DMS 273 (cell line): ENCODE results near the gene DST.

ENCODE experiments used
- DNase-seq: peaks from one replicate; lab custom pipeline; 2025; ENCODE audit not compliant: unreplicated experiment; lab: John Stamatoyannopoulos, UW

DST gene

GRCh38 chr6:56642366-56643261, at the start of gene DST:
TSS of gene DST (minus strand) at chr6:56642889.
- no peak for DNase-seq

DNA sequence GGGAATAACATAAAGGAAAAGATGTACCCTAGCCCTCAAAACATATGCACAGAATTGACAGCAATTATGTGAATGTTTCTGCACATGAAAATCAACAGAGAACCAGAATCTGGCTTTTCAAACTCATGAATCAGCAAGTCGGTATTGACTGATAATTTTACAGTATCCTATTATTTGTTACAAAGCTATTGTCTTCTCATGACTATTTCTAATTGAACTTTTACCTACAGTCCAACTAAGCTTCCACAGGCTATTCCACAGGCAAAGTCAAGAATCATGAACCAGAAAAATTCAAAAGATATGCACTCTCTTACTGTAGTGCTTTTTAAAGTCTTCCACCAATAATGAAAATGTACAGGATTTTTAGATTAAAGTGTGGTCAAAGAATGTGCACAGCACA, 49.1 kb upstream of the DST start:
- DNase-seq: no peak

DNA sequence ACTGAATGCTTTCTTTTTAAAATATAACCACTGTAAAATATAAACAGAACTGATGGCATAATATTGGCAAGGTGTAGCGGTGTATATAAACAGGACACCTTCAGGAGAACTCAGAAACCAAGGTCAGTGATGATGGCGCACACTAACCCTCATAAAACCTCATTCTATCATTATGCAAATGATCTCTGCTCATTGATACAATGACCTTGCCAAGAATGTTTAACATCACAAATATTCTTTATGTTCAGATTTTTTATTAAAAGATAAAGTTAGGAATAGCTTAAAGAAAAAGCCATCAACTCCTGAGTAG, 48.6 kb upstream of the DST start:
- no peak for DNase-seq

GRCh38 chr6:56690519-56691285, 48.0 kb upstream of the DST start:
- no peak for DNase-seq

DNA sequence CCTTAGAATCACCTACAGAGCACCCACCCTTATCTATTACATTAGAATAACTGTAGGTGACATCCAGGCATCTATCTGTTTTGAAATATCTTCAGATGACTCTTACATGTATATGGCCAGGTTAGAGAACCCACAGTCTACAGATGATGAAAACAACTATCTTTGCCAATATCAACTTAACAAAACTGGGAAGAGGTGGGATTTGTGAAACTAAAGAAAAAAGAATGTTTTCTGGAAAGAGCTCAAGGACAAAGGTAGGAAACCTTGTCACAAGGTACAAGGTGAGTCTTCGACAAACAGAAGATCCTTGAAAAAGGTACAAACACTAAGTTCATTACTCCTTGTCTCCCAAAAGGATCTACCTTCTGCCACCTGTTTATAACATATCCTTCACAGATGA, 47.0 kb upstream of the DST start:
- no peak for DNase-seq

DNA sequence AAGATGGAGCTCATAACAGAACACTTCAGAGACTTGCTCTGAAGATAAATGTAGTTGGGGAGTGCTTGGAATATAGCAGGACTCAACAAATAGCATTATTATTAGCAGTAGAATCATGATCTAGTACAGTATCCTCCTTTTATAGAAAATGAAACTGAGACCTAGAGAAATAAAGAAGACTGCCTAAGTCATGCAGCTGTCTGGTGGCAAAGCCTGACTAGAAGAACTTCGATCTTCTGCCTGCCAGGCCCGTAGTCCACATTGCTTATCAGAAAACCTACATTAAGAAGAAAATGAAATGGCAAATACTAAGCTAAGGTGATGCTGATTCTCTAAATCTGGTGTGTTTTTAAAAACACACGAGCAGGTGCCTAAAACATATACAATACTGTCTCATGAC, 46.4 kb upstream of the DST start:
- no peak for DNase-seq

DNA sequence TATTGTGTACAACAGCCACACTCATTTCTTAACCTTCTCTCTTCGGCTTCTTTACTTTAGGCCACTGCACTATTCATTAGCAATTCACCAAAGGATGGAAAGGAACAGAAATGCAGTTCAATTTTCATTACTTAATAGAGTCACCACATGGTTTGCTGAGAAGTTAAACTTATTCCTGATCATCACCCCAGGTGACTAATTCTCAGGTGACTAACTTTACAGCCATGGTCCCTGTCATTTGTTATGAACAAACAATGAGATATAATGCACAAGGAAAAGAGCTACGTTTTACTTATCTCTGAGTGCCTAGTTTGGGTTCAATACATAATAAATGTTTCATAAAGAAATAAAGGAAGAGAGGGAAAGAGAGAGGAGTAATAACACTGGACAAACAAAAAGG, 45.8 kb upstream of the DST start:
- DNase-seq: no peak

DNA sequence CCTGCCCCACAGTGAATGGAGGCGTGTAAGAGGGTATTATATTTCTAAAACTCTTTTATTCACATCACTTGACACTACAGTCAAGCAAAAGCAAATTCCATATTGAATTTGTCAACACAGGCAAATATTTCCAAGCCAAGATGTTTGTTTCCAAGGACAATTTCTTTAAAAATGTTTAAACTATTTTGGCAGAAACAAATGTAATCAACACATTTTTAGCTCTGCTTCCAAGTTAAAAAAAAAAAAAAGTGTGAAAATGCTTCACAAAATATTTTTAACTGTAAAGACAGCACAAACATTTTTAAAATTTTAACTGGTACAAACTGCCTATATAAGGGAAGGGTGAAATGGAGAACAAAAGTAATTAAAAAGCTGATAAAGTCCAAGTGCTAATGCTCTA, 44.9 kb upstream of the DST start:
- DNase-seq: no peak

DNA sequence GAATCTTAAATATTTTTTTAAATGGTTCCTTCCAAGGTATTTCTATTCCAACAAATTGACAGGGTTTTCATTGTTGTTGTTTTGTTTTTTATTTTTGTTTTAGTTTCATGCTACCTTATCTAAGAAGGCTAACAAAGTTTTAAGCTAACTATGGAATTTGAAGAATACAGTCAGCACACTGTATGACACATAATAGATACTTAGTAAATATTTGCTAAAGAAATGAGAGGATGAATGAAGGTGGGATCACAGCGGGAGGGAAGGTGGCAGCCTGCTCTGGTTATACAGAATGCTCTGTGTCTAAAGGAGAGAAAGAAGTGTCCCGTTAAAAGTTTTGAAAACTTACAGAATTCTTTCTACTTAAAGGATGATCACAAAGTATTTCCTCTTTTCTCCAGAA, 43.7 kb upstream of the DST start:
- no peak for DNase-seq

GRCh38 chr6:56685994-56686393, 43.3 kb upstream of the DST start:
- no peak for DNase-seq

DNA sequence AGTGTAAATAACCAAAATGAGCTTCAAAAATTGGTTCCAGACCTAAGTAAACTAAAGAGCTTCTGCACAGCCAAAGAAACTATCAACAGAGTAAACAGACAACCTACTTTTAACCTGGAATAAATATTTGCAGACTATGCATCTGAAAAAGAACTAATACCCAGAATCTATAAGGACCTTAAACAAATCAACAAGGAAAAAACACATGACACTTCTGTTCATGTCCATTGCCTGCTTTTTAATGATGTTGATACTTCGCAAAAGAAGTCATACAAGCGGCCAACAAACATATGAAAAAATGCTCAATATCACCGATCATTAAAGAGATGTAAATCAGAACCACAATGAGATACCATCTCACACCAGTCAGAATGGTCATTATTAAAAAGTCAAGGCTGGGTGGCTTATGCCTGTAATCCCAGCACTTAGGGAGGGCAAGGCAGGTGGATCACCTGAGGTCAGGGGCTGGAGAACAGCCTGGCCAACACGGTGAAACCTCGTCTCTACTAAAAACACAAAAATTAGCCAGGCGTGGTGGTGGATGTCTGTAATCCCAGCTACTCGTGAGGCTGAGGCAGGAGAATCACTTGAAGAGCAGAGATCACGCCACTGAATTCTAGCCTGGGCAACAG, 42.5 kb upstream of the DST start:
- DNase-seq: no peak

- no peak for DNase-seq
These were observed 41.8 kb upstream of the DST start for GRCh38 chr6:56684342-56685101.

- no peak for DNase-seq
These were observed 41.2 kb upstream of the DST start for GRCh38 chr6:56683882-56684281.

DNA sequence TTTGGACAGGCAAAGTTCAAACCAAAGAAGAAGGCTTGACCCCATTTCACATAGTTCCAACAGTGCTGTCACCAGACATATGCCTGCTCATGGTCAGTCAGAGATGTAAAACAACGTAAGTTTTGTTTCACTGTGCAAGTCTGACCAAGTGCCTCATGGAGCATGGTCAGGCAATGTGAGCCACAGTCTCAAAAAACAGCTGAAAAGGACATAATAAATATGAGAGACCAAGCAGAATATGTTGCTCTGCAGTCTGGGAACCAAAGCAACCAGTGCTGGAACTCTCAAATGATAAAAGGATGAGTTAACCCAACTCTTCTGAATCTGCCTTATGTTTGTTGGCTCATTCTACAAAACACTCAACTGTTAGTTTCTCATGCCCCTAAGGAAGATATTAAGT, 39.9 kb upstream of the DST start:
- no peak for DNase-seq

DNA sequence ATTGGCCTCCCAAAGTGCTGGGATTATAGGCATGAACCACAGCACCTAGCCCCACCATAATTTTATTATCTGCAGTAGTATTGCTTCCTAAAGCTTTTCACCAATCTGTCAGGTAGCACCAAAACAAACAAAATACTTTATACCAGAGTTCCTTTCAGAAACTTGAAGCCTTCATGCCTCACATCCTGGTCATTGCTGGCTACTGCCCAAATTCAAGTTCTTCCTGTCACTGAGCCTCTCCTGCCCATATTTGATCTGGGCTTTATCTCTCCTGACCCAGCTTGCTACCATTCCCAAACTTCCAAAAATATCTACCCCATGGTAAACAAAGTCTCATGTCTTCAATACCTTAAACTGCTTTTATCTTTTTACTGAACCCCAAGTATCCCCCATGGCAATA, 34.9 kb upstream of the DST start:
- no peak for DNase-seq

- DNase-seq: peak; percentile 37
These were observed 29.2 kb upstream of the DST start for GRCh38 chr6:56671651-56672461.

GRCh38 chr6:56671160-56671559, 28.5 kb upstream of the DST start:
- DNase-seq: no peak

DNA sequence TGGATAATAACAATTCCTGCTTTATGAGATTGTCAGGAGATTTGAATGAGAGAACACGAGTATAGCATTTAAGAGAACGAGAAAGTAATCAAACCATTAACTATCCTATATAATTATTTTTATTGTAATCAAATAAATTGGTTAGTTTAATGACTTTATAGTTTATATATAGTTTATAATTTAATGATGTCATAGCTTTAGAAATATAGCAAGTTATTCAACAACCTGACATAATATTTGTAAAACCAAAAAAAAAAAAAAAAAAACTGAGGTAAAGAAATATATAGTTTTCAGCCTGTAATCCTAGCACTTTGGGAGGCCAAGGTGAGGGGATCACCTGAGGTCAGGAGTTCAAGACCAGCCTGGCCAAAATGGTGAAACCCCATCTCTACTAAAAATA, 26.4 kb upstream of the DST start:
- no peak for DNase-seq

- DNase-seq: no peak
These were observed 25.5 kb upstream of the DST start for GRCh38 chr6:56668158-56668557.

DNA sequence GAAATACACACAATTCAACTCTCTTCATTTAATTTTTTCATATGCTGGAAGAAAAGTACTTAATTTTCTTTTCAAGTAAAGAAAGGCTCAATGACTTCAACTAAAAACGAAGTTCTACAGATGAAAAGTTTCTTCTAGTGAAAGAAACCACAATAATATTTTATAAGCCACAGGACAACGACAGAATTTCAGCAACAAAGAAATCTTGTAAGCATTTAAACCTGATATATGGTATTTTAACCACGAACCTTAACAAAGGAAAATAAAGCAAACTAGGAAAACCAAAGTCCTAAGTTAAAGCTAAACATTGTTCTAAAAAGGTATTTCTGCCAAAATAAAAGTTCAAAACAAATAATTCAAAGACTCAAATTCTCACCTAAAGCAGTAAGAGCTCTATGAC, 24.6 kb upstream of the DST start:
- DNase-seq: no peak

DNA sequence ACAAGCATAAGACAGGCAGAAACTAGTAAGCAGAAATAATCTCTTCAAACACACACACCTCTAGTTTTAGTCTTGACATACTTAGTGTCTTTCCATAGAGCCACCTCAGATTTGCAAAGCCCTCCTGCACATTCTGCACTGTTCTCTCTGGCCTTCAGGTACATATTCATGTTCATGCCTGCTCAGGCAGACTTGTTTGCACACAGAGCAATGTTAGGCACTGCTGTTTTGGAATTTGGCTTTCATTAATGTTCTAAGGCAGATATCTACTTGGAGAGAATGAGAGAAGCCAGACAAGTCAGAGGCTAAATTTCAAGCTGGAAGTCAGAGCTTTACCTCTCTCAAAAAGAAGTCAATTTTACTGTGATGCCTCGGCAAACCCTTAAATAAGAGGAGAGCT, 21.3 kb upstream of the DST start:
- DNase-seq: no peak
